Uterus (tissue), 4 donors: Measurements from ENCODE around the gene CAMSAP3. TPM values are rescaled to one million over a fixed set of nuclear protein-coding genes. Genes with fewer than 3 reads are reported as not detected.

Source experiments
- DNase-seq, 2 donors: peaks; one replicate each; pipeline ENCODE4 v3.0.0-alpha.2; 2019 to 2020
- H3K27ac ChIP-seq, 2 donors: fragments of 200-600 bp; sonication (generic); 1 replicate in 1 of 2; 2 replicates in 1 of 2; pipeline ENCODE4 v1.5.1; 2016 to 2018
- H3K27me3 ChIP-seq, 2 donors: fragments of 200-600 bp; sonication (generic); one replicate each; pipeline ENCODE4 v1.5.1; 2018 to 2019; ENCODE audit warnings: control low read depth in 1 of 2
- H3K36me3 ChIP-seq, 2 donors: fragments of 200-600 bp; sonication (generic); one replicate each; pipeline ENCODE4 v1.5.1; 2019; ENCODE audit warnings: control low read depth in 1 of 2
- H3K4me1 ChIP-seq, 2 donors: fragments of 200-600 bp; sonication (generic); one replicate each; pipeline ENCODE4 v1.5.1; 2018 to 2019; ENCODE audit warnings: control low read depth in 1 of 2
- H3K4me3 ChIP-seq, 2 donors: fragments of 200-600 bp; sonication (generic); 1 replicate in 1 of 2; 2 replicates in 1 of 2; pipeline ENCODE4 v1.5.1; 2018 to 2019; ENCODE audit warnings: mild to moderate bottlenecking in 1 of 2
- H3K9me3 ChIP-seq, 2 donors: fragments of 200-600 bp; sonication (generic); one replicate each; pipeline ENCODE4 v1.5.1; 2019; ENCODE audit warnings: control low read depth in 1 of 2
- CTCF ChIP-seq, 4 experiments: fragments of 200-600 bp in 2 of 4; fragments of 450-650 bp in 2 of 4; sonication (generic) in 2 of 4; IDR thresholded peaks; one replicate each; pipeline ENCODE4 v1.5.1; 2016 to 2019; ENCODE audit warnings: antibody characterized with exemption in 4 of 4, mild to moderate bottlenecking in 2 of 4, moderate library complexity in 1 of 4
- POLR2A ChIP-seq, 2 donors: fragments of 450-650 bp; IDR thresholded peaks; one replicate each; pipeline ENCODE4 v1.6.1; 2016; ENCODE audit warnings: antibody characterized with exemption in 2 of 2, mild to moderate bottlenecking in 1 of 2, moderate library complexity in 1 of 2
- intact Hi-C: fragments of 100-400 bp; cut with DNase I; formaldehyde crosslinking; loops from one replicate; pipeline ENCODE4 v1.15.1; 2023; ENCODE audit warnings: low total_unique reads
- total RNA-seq, 4 donors: library from RNA; depleted of rRNA in 3 of 4; stranded (reverse); fragments of >200 nt in 3 of 4; gene quantifications; one replicate each; pipeline versions ENCODE4 v1.1.0 to v1.2.4, GENCODE V29; 2014 to 2023
- donor health status: DM: yes; HTN: yes; CAD: no.

Gene CAMSAP3
- total RNA-seq, 4 donors from 2014 or later = 0.26 to 3.5 (median 0.47) TPM

GRCh38 chr19:7607874-7608560, 12.4 kb downstream of the CAMSAP3 start:
- intact Hi-C loops = no loop called here

GRCh38 chr19:7610491-7611240, 15.0 kb downstream of the CAMSAP3 start:
- TF ChIP-seq POLR2A (IDR thresholded peaks at IDR 0.05) = no peak
- TF ChIP-seq CTCF (IDR thresholded peaks at IDR 0.05) = no peak
- no peaks in the 10 kb centered on the region for H3K9me3 ChIP-seq
- intact Hi-C loops = no loop called here
- H3K27ac ChIP-seq = no peak overlapping the region
- no peak overlapping the region for H3K4me3 ChIP-seq
- H3K36me3 ChIP-seq = no peaks in the 10 kb centered on the region
- DNase-seq = no peak
- no peaks in the 10 kb centered on the region for H3K4me1 ChIP-seq
- no peaks in the 10 kb centered on the region for H3K27me3 ChIP-seq

More at GRCh38 chr19:7607874-7608560, 12.4 kb downstream of the CAMSAP3 start:
- DNase-seq = no peak
- Histone ChIP-seq H3K4me1 (no peaks in the 10 kb centered on the region), H3K27ac (no peak overlapping the region), H3K4me3 (no peak overlapping the region), H3K9me3 (no peaks in the 10 kb centered on the region), H3K36me3 (no peaks in the 10 kb centered on the region), H3K27me3 (no peaks in the 10 kb centered on the region)
- no peak for TF ChIP-seq POLR2A (IDR thresholded peaks at IDR 0.05)
- TF ChIP-seq CTCF (IDR thresholded peaks at IDR 0.05) = no peak

- Histone ChIP-seq H3K4me1 (no peaks in the 10 kb centered on the region), H3K4me3 (no peak overlapping the region), H3K27ac (no peak overlapping the region), H3K36me3 (no peaks in the 10 kb centered on the region), H3K27me3 (no peaks in the 10 kb centered on the region), H3K9me3 (no peaks in the 10 kb centered on the region)
- no peak for TF ChIP-seq CTCF (IDR thresholded peaks at IDR 0.05)
- no peak for TF ChIP-seq POLR2A (IDR thresholded peaks at IDR 0.05)
- DNase-seq = no peak
- intact Hi-C loops = no loop called here
Measured at GRCh38 chr19:7611541-7612279, 16.0 kb downstream of the CAMSAP3 start.

GRCh38 chr19:7612282-7613274, 16.9 kb downstream of the CAMSAP3 start:
- Histone ChIP-seq H3K36me3 (no peaks in the 10 kb centered on the region), H3K4me1 (no peaks in the 10 kb centered on the region), H3K4me3 (no peak overlapping the region), H3K27ac (no peak overlapping the region), H3K9me3 (no peaks in the 10 kb centered on the region), H3K27me3 (no peaks in the 10 kb centered on the region)
- DNase-seq = no peak
- TF ChIP-seq CTCF (IDR thresholded peaks at IDR 0.05) (no peak), POLR2A (IDR thresholded peaks at IDR 0.05) (no peak)
- intact Hi-C loops = no loop called here
